Activated CD8-positive, alpha-beta memory T cell treated with anti-CD3 and anti-CD28 coated beads, Interleukin-2, amount 10 ng/mL, durations not matched to agents 7 days and 5 days (primary cell): ENCODE results near the gene RNF144B. TPM values are rescaled to one million over a fixed set of nuclear protein-coding genes. Genes with fewer than 3 reads are reported as not detected.
"Not testable (repeated sequence)": the region's sequence is repeated elsewhere in the genome, so short reads cannot be mapped to it uniquely, and the experiment has no call there.

Source experiments
- ATAC-seq: fragments of 150-1000 bp; cut with Tn5 transposase; one replicate; pipeline ENCODE4 v1.10.0; 2021; ENCODE audit warnings: moderate library complexity
- CTCF ChIA-PET: fragments of 350-600 bp; sonication (Branson Sonifier 250); formaldehyde crosslinking; loops from one replicate; lab custom pipeline; 2021; ENCODE audit warnings: antibody characterized with exemption; lab: Charles Lee
- DNase-seq: peaks from one replicate; pipeline ENCODE4 v3.0.0-alpha.2; 2020
- H3K27ac Mint-ChIP-seq: one replicate; pipeline ENCODE4 v1.8.0; 2021; ENCODE audit warnings: mild to moderate bottlenecking, mixed read lengths
- H3K27me3 Mint-ChIP-seq: one replicate; pipeline ENCODE4 v1.8.0; 2021; ENCODE audit warnings: mixed read lengths
- H3K36me3 Mint-ChIP-seq: one replicate; pipeline ENCODE4 v1.8.0; 2021; ENCODE audit warnings: mild to moderate bottlenecking, mixed read lengths
- H3K4me1 Mint-ChIP-seq: one replicate; pipeline ENCODE4 v1.8.0; 2021; ENCODE audit warnings: mixed read lengths
- H3K4me3 Mint-ChIP-seq: one replicate; pipeline ENCODE4 v1.8.0; 2021; ENCODE audit warnings: mild to moderate bottlenecking, moderate library complexity, mixed read lengths
- H3K9me3 Mint-ChIP-seq: one replicate; pipeline ENCODE4 v1.8.0; 2022; ENCODE audit warnings: low read depth, mixed read lengths
- total RNA-seq, 2 experiments: library from RNA; stranded (reverse); gene quantifications; one replicate each; pipeline ENCODE4 v1.2.3, GENCODE V29; 2021

Gene RNF144B
- total RNA-seq, 2 experiments from 2014 or later, result 0.23 to 1.6 TPM

DNA sequence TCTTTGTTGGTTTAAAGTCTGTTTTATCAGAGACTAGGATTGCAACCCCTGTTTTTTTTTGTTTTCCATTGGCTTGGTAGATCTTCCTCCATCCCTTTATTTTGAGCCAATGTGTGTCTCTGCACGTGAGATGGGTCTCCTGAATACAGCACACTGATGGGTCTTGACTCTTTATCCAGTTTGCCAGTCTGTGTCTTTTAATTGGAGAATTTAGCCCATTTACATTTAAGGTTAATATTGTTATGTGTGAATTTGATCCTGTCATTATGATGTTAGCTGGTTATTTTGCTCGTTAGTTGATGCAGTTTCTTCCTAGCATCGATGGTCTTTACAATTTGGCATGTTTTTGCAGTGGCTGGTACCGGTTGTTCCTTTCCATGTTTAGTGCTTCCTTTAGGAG, 29.6 kb upstream of the RNF144B start:
- H3K4me3 Mint-ChIP-seq, H3K36me3 Mint-ChIP-seq, H3K4me1 Mint-ChIP-seq, H3K9me3 Mint-ChIP-seq, ATAC-seq, CTCF ChIA-PET, H3K27ac Mint-ChIP-seq, DNase-seq: not testable (repeated sequence)
- peaks cover 19% of the 10 kb centered on the region for H3K27me3 Mint-ChIP-seq

DNA sequence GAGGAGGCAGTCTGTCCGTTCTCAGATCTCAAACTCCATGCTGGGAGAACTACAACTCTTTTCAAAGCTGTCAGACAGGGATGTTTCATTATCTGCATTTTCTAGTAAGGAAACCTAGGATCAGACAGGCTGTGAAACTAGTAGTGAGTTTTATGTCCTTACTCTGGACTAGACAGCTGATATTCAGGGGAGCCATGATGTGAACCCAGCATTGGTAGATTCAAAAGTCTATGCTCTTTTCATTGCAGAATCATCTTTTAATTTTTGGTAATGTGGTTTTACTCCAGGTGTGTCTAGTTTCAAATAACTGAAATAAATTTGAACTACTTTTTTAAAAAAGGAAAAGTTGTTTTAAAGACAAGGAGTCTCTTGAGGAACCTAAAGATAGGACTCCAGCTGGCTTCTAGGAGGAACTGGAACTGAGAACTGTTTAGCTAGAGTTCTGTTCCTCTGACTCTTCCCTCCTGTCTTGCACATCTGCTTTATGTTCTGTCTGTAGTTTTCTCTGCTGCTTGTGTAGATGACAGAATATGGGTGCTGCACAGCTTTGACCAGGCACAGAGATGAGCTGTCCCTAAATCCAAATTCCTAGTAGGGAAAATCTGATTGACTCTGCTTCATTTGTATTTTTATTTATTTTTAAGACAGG, 27.8 kb upstream of the RNF144B start:
- Mint-ChIP-seq H3K27me3 (peaks cover 26% of the 10 kb centered on the region), H3K4me1 (no peaks in the 10 kb centered on the region), H3K27ac (no peak overlapping the region), H3K4me3 (no peak overlapping the region), H3K9me3 (peaks cover 3% of the 10 kb centered on the region), H3K36me3 (no peaks in the 10 kb centered on the region)
- ATAC-seq, result no peak
- CTCF ChIA-PET, result no interaction called here
- DNase-seq, result no peak

DNA sequence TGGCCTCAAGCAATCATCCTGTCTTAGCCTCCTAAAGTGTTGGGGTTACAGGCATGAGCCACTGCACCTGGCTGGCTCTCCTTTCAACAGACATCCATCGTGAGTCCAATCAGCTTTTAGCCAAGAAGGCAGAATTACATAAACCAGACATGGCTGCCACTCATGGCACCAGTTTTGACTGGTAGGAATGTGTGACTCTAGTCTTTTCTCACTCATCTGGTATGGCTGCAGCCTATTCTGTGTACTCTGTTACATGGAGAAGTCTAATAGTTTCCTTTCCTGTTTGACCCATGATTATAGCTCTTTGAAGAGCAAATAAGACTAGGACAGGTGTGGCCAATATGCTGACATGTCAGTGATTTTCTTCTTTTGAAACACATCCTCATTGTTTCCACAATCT, 27.0 kb upstream of the RNF144B start:
- CTCF ChIA-PET, result no interaction called here
- H3K9me3 Mint-ChIP-seq, result peaks cover 3% of the 10 kb centered on the region
- H3K27me3 Mint-ChIP-seq, result peaks cover 30% of the 10 kb centered on the region
- H3K4me1 Mint-ChIP-seq, result no peaks in the 10 kb centered on the region
- H3K4me3 Mint-ChIP-seq, result no peak overlapping the region
- H3K36me3 Mint-ChIP-seq, result no peaks in the 10 kb centered on the region
- H3K27ac Mint-ChIP-seq, result no peak overlapping the region
- ATAC-seq, result no peak
- no peak for DNase-seq

DNA sequence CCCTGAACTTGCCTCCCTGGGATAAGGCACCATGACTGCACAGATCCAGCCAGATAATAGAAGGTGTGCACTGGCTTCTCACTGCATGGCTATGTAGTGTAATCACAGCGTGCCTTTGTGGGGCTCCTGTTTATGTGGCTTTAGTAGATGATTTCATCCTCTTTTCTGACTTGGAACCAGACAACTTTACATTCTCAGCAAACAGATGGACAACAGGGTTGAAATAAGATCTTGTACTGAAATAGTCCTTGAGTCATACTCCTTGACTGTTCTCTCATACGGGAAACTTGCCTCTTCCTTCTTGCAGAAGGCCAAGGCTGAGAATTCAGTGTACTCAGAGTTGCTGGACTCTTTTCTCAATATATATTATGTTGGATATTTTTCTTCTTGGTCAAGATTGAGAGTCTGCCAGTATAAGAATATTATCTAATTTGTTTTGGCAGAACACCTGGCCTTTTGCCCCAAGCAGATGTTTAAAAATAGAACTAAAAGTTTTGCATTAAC, 25.0 kb upstream of the RNF144B start:
- no peak overlapping the region for H3K4me3 Mint-ChIP-seq
- ATAC-seq, result no peak
- no peaks in the 10 kb centered on the region for H3K36me3 Mint-ChIP-seq
- H3K27me3 Mint-ChIP-seq, result peaks cover 20% of the 10 kb centered on the region
- no peak overlapping the region for H3K27ac Mint-ChIP-seq
- peaks cover 3% of the 10 kb centered on the region for H3K9me3 Mint-ChIP-seq
- no peaks in the 10 kb centered on the region for H3K4me1 Mint-ChIP-seq
- CTCF ChIA-PET, result no interaction called here
- DNase-seq, result no peak

DNA sequence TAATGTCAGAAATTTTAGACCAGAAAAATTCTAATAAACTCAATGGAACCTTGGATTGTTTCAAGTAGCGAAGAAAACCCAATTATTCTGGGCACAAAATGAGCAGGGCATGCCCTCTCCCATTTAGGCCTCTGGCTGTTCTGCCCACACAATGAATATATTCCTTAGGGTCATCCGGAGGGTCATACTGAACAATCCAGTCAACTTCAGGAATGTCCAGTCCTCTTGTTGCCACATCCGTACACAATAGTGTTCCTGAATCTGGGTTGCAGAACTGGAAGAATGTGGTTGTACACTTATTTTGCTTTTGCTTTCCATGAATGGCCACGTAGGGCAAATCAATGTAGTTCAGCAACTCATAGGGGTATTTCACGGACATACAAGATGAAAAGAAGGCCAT, 23.4 kb upstream of the RNF144B start:
- H3K36me3 Mint-ChIP-seq, result no peaks in the 10 kb centered on the region
- DNase-seq, result no peak
- H3K9me3 Mint-ChIP-seq, result no peaks in the 10 kb centered on the region
- H3K27ac Mint-ChIP-seq, result no peak overlapping the region
- no peak for ATAC-seq
- no peak overlapping the region for H3K4me3 Mint-ChIP-seq
- peaks cover 18% of the 10 kb centered on the region for H3K27me3 Mint-ChIP-seq
- no peaks in the 10 kb centered on the region for H3K4me1 Mint-ChIP-seq
- CTCF ChIA-PET, result no interaction called here

DNA sequence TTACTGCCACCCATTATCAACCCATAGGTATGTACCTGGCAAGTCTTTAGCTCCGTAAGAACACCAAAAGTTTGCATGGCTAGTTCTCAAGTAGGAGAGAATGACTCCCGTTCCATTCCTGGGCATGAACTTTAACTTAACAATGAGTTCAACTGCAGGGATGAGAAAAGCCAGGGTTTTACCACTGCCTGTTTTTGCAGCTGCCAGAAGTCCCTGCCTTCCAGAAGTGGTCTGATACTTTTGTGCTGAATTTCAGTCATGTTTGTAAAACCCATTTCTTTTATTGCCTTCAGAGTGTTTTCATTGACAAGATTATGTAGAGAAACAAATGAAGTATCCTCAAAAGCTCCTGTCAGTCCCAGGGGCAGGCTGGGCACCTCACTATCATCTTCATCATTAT, 22.6 kb upstream of the RNF144B start:
- H3K9me3 Mint-ChIP-seq, H3K4me3 Mint-ChIP-seq, DNase-seq, H3K4me1 Mint-ChIP-seq, H3K27ac Mint-ChIP-seq, H3K36me3 Mint-ChIP-seq, ATAC-seq, CTCF ChIA-PET: not testable (repeated sequence)
- H3K27me3 Mint-ChIP-seq, result peaks cover 18% of the 10 kb centered on the region

DNA sequence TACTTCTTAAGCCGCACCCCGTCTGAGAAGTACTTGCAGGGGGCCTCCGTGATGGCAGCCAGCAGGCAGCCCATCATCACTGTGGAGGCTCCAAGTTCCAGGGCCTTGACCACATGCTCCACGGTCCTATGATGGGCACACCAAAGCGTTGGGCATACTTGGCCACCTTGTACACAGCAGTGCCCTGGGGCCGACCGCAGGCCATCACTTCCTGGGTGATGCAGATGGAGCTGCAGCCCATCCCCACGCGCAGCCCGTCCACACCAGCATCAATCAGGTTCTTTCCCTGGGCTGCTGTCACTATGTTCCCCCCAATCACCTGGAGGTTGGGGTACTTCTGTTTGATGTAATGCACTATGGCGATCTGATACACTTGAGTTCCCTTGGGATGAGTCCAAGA, 19.8 kb upstream of the RNF144B start:
- no peak for ATAC-seq
- no peak overlapping the region for H3K27ac Mint-ChIP-seq
- peaks cover 15% of the 10 kb centered on the region for H3K27me3 Mint-ChIP-seq
- peaks cover under 1% of the 10 kb centered on the region for H3K36me3 Mint-ChIP-seq
- no peaks in the 10 kb centered on the region for H3K9me3 Mint-ChIP-seq
- CTCF ChIA-PET, result no interaction called here
- DNase-seq, result no peak
- H3K4me1 Mint-ChIP-seq, result no peaks in the 10 kb centered on the region
- no peak overlapping the region for H3K4me3 Mint-ChIP-seq

DNA sequence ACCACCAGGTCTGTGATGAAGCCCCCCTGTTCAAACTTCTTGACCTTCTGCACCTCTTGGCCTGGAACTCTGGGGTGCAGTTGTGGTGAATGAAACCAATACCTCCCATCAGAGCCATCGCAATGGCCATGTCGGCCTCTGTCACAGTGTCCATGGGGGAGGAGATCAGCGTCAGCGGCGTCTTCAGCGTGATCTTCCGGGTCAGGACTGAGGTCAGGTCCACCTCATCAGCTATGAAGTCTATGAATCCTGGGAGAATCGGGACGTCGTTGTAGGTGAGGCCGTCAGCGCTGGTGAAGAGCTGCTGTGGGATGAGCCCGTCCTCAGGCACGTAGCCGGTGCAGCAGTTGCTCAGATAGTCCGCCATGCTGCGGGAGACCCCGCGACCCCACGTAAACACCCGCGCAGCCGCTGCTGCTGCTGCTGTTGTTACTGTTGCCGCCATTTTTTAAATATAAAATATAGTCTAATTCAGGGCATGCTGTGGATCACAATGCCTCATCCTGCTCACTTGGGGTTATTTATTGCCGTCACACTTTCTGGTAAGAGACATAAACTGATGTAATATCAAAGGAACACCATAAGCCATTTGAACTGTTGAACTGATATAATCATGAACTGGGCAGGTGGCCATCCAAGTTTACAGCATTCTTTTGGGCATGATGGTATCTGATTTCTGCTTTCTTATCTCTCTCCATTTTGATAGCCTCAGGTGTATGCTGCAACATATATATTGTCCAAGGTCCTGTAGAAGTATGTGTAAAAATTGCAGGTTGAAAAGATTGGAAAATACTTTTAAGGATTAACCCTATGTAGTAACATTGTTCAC, 18.7 kb upstream of the RNF144B start:
- Mint-ChIP-seq H3K27ac (no peak overlapping the region), H3K9me3 (no peaks in the 10 kb centered on the region)

DNA sequence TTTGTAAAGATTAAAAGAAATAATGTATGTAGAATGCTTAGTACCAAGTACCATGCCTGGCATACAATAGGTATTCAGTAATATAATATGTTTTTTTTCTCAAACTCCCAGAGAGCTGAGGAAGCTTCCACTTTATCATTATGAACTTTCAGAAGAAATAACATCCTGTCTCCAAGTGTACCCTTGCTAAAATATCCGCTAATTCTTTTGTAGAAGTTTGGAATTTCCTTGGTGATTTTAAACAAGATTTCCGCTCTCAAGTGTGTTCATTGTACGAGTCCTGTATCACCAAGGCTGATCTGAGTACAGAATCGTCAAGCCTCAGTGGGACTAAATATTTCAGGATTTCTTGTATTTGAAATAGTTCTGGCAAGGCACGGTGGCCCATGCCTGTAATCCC, 16.1 kb upstream of the RNF144B start:
- CTCF ChIA-PET, result no interaction called here
- ATAC-seq (no peak), DNase-seq (no peak)
- peaks cover 1% of the 10 kb centered on the region for H3K36me3 Mint-ChIP-seq
- no peaks in the 10 kb centered on the region for H3K4me1 Mint-ChIP-seq
- H3K27ac Mint-ChIP-seq, result no peak overlapping the region
- H3K4me3 Mint-ChIP-seq, result no peak overlapping the region
- peaks cover 6% of the 10 kb centered on the region for H3K27me3 Mint-ChIP-seq
- H3K9me3 Mint-ChIP-seq, result no peaks in the 10 kb centered on the region

More for the DNA sequence above, 18.7 kb upstream of the RNF144B start:
- Mint-ChIP-seq H3K4me3 (no peak overlapping the region), H3K36me3 (peaks cover 1% of the 10 kb centered on the region), H3K27me3 (peaks cover 14% of the 10 kb centered on the region), H3K4me1 (no peaks in the 10 kb centered on the region)
- DNase-seq (no peak), ATAC-seq (no peak)
- CTCF ChIA-PET, result no interaction called here

DNA sequence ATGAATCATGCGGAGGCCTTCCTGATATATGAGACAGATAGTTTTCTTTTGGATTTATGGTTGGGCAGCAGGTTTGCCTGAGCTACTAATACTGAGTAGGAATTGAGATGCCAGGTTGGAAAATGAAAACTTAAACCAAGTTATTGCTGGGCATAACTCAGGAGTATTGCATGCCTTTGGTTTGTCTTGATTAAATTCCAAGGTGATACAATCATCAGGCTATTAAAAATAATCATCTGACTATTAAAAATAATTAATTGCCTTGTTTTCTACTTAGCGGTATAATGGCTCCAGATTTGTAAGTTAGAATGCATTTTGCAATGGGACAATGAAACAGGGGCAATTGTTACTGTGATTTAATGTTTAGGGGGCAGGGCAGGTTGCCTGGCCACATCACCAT, 15.5 kb upstream of the RNF144B start:
- Mint-ChIP-seq H3K36me3 (peaks cover 1% of the 10 kb centered on the region), H3K4me1 (no peaks in the 10 kb centered on the region), H3K9me3 (no peaks in the 10 kb centered on the region), H3K4me3 (no peak overlapping the region), H3K27ac (no peak overlapping the region), H3K27me3 (peaks cover 6% of the 10 kb centered on the region)
- ATAC-seq, result no peak
- CTCF ChIA-PET, result no interaction called here
- no peak for DNase-seq

DNA sequence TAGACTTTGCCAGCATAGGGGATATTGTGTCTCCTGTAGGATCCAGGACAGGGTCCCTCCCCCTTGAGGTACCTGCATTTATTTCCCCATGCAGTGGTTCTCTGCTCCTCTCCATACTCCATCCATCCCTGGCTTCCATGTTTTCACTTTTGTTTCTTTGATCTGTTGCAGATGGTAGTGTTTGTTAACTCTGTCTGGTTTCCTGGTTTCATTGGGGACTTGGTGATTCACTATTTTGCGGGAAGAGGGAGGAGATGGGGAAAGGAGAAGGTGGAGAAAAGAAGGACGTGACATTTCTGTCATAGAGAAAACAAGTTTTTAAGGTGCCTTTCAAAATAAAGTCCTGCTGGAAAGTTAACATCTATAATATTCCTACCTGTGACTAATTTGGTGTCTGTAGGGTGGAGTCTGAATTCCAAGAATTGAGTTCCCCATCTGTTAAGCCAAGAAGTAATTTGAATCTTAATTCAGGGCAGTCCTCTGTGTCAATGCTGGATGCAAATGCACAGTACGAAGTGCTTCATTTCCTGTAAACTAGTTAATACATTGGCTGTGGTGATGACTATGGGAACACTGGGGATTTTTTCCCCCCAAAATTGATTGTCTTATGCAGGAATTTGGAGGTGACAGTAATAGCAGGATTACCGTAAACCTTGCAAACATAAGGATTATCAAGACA, 6.9 kb upstream of the RNF144B start:
- ATAC-seq, result no peak
- Mint-ChIP-seq H3K4me3 (no peak overlapping the region), H3K27ac (no peak overlapping the region), H3K36me3 (no peaks in the 10 kb centered on the region), H3K27me3 (peaks cover 12% of the 10 kb centered on the region), H3K4me1 (no peaks in the 10 kb centered on the region), H3K9me3 (no peaks in the 10 kb centered on the region)
- DNase-seq, result no peak
- CTCF ChIA-PET, result no interaction called here

DNA sequence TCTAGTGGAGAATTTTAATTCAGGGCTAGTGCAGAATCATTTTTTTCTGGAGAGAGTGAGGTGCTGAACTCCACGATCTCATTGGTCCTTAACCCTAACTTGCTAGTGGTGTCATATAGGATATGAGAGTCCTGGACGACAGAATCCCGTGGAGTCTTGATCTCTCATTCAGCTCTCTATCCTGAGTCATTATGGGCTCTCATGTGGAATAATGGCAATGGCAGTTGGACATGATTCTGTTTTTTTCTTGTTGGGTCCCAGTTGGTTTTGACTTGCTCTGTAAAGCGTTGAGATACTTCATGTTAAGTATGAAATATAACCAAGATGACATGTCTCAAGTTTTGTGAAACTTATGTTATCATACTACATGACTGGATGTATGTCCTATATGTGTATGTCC, 6.3 kb upstream of the RNF144B start:
- no peak overlapping the region for H3K27ac Mint-ChIP-seq
- DNase-seq (no peak), ATAC-seq (no peak)
- CTCF ChIA-PET, result no interaction called here
- peaks cover 12% of the 10 kb centered on the region for H3K27me3 Mint-ChIP-seq
- H3K4me3 Mint-ChIP-seq, result no peak overlapping the region
- H3K9me3 Mint-ChIP-seq, result no peaks in the 10 kb centered on the region
- H3K36me3 Mint-ChIP-seq, result no peaks in the 10 kb centered on the region
- no peaks in the 10 kb centered on the region for H3K4me1 Mint-ChIP-seq

DNA sequence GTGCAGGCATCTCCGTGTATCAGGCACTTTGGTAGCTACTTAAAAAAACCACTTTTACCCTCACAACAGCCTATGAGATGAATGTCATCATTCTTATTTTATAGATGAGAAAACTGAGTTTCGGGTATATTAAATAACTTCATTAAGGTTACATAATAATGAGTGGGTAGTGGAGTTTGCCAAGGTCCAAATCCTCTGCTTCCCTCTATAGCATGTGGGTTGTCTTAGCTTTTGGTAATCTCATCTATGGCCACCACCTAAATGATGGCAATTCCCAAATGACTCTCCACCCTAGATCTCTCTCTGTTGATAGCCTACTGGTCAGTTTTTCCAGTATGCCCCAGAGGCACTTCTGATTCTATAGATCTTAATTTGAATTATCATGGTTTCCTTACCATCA, 3.7 kb upstream of the RNF144B start:
- CTCF ChIA-PET, result no interaction called here
- no peaks in the 10 kb centered on the region for H3K36me3 Mint-ChIP-seq

More for the DNA sequence above, 3.7 kb upstream of the RNF144B start:
- ATAC-seq (no peak), DNase-seq (no peak)
- peaks cover 18% of the 10 kb centered on the region for H3K27me3 Mint-ChIP-seq
- H3K9me3 Mint-ChIP-seq, result no peaks in the 10 kb centered on the region
- H3K4me1 Mint-ChIP-seq, result peaks cover 20% of the 10 kb centered on the region
- no peak overlapping the region for H3K4me3 Mint-ChIP-seq
- H3K27ac Mint-ChIP-seq, result no peak overlapping the region
